WERI-Rb-1 (cell line): ENCODE results near the gene OTUB1.

ENCODE experiments used
- DNase-seq: peaks from one replicate; pipeline ENCODE4 v3.0.0-alpha.2; 2020
- H3K27ac ChIP-seq: fragments of 250-450 bp; sonication (Bioruptor Pico); 2 replicates; pipeline ENCODE4 v1.5.1; 2020; ENCODE audit warnings: mild to moderate bottlenecking, moderate library complexity
- H3K27me3 ChIP-seq: fragments of 250-450 bp; sonication (Bioruptor Pico); 2 replicates; pipeline ENCODE4 v1.5.1; 2021; ENCODE audit warnings: mild to moderate bottlenecking, low read depth, moderate library complexity; ENCODE audit not compliant: insufficient read depth, severe bottlenecking
- H3K36me3 ChIP-seq: fragments of 250-450 bp; sonication (Bioruptor Pico); 2 replicates; pipeline ENCODE4 v1.5.1; 2020; ENCODE audit warnings: mild to moderate bottlenecking, moderate library complexity
- H3K4me3 ChIP-seq: 2 replicates; pipeline ENCODE4 v1.5.1; 2011; ENCODE audit warnings: low read depth, mild to moderate bottlenecking, control low read depth, low read length
- H3K9me3 ChIP-seq: fragments of 250-450 bp; sonication (Bioruptor Pico); 2 replicates; pipeline ENCODE4 v1.5.1; 2021; ENCODE audit warnings: mild to moderate bottlenecking, moderate library complexity; ENCODE audit not compliant: severe bottlenecking
- TF ChIP-seq, protein P1 (sequence below): IDR thresholded peaks from 2 replicates; pipeline ENCODE4 v1.5.1; 2011; ENCODE audit warnings: low read depth, mild to moderate bottlenecking, control low read depth, inconsistent platforms, low read length

The OTUB1 gene

GRCh38 chr11:64027651-64028397 lies 41.6 kb downstream of the OTUB1 start:
- Histone ChIP-seq H3K4me3 (no peak overlapping the region), H3K27ac (no peak overlapping the region), H3K27me3 (no peaks in the 10 kb centered on the region), H3K36me3 (no peaks in the 10 kb centered on the region), H3K9me3 (no peaks in the 10 kb centered on the region)
- TF ChIP-seq, protein P1, sequence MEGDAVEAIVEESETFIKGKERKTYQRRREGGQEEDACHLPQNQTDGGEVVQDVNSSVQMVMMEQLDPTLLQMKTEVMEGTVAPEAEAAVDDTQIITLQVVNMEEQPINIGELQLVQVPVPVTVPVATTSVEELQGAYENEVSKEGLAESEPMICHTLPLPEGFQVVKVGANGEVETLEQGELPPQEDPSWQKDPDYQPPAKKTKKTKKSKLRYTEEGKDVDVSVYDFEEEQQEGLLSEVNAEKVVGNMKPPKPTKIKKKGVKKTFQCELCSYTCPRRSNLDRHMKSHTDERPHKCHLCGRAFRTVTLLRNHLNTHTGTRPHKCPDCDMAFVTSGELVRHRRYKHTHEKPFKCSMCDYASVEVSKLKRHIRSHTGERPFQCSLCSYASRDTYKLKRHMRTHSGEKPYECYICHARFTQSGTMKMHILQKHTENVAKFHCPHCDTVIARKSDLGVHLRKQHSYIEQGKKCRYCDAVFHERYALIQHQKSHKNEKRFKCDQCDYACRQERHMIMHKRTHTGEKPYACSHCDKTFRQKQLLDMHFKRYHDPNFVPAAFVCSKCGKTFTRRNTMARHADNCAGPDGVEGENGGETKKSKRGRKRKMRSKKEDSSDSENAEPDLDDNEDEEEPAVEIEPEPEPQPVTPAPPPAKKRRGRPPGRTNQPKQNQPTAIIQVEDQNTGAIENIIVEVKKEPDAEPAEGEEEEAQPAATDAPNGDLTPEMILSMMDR: no peak
- DNase-seq: no peak

GRCh38 chr11:64028398-64029115 lies 42.3 kb downstream of the OTUB1 start:
- DNase-seq: peak; percentile 72
- no peaks in the 10 kb centered on the region for H3K27me3 ChIP-seq
- TF ChIP-seq, protein P1: no peak
- no peak overlapping the region for H3K27ac ChIP-seq
- no peak overlapping the region for H3K4me3 ChIP-seq
- no peaks in the 10 kb centered on the region for H3K9me3 ChIP-seq
- H3K36me3 ChIP-seq: no peaks in the 10 kb centered on the region

- no peak for DNase-seq
- Histone ChIP-seq H3K4me3 (no peak overlapping the region), H3K27me3 (no peaks in the 10 kb centered on the region), H3K36me3 (no peaks in the 10 kb centered on the region), H3K27ac (no peak overlapping the region), H3K9me3 (no peaks in the 10 kb centered on the region)
- TF ChIP-seq, protein P1: no peak
Measured at GRCh38 chr11:64029773-64030172, 43.5 kb downstream of the OTUB1 start.

GRCh38 chr11:64031001-64031400 lies 44.8 kb downstream of the OTUB1 start:
- no peak for DNase-seq

GRCh38 chr11:64032050-64032449 lies 45.8 kb downstream of the OTUB1 start:
- Histone ChIP-seq H3K27ac (no peak overlapping the region), H3K4me3 (no peak overlapping the region), H3K27me3 (peaks cover 4% of the 10 kb centered on the region), H3K36me3 (no peaks in the 10 kb centered on the region), H3K9me3 (no peaks in the 10 kb centered on the region)
- no peak for DNase-seq
- TF ChIP-seq, protein P1: no peak

More at GRCh38 chr11:64031001-64031400, 44.8 kb downstream of the OTUB1 start:
- Histone ChIP-seq H3K27ac (no peak overlapping the region), H3K36me3 (no peaks in the 10 kb centered on the region), H3K4me3 (no peak overlapping the region), H3K27me3 (peaks cover 4% of the 10 kb centered on the region), H3K9me3 (no peaks in the 10 kb centered on the region)
- TF ChIP-seq, protein P1: no peak
